GM18951 (cell line): ENCODE measurements around the gene ITGA5.

Experiments used
- POLR2A ChIP-seq: IDR thresholded peaks from 4 replicates; pipeline ENCODE4 v1.6.1; 2011; ENCODE audit warnings: mild to moderate bottlenecking; ENCODE audit not compliant: insufficient read length, insufficient read depth; ENCODE audit errors: extremely low read depth
- in situ Hi-C: fragments of 300-500 bp; cut with MboI; formaldehyde crosslinking; loops from one replicate; pipeline ENCODE4 v1.12.0; 2022; ENCODE audit warnings: low sequenced_read_pairs, mixed read lengths, inconsistent platforms; ENCODE audit not compliant: unreplicated experiment

Gene ITGA5

DNA sequence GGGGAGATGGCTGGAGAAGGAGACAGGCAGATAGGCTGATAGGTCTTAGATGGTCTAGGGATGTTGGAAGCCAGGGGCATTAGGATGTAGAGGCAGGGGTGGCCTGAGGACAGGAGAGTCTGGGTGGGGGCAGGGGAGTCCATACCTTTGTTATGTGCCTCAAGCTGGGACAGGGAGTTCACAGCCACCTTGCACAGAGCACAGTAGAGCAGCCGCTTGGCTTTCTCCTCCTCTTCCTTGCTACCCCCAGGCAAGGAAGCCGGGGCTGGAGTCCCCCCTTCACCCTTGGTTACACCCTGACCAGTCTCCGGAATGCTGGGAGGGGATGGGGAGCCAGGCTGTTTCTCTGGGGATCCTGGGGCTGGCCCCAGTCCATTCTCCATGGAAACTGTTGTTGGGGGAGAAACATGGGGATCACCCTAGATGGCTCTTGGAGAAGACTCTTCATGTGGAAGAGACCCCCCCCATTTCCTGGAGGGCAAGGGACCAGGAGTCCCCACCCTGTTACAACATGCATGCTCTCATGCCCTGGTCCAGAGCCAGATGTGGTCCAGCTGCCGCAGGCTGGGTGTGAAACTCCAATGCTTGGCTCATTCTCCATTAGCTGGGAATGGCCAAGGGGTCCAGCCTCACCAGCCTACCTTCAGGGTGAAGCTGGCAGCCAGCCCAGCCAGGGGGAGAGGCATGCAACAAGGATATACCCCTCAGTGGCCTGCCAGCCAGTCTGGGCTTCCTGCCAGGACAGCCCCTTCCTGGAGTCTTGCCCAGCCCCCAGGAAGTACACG, 47.5 kb downstream of the ITGA5 start:
- no peak for TF ChIP-seq POLR2A

DNA sequence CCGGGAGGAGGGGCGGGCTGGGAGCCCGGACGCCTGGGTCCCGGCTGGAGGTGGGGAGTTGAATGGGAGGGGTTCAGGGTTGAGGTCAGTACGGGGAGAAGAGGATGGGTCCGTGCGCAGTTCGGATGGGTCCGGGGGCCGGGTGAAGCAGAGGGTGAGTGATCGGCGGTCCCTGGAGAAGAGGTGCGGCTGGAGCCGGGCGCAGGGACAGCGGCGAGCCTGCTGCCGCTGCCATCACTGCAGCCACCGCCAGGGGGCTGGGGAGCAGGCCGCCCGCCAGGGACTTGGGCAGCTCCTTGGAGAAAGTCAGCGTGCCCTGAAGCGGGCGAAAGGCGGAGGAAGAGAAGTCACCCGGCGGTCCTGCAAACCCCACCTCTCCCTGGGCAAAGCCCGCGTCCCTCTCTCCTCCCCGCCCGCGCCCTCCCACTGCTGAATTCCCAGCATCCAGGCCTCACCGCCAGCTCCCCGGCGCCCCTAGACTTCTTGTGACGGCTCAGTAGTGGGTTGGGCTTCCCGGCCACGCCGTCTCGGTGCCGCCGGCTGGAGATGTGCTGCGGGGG, 48.8 kb downstream of the ITGA5 start:
- TF ChIP-seq POLR2A = no peak
- in situ Hi-C loops = loop anchor here (25.0 kb wide), 1 partner anchor 358 kb away; the partner anchor contains the start of genes HOXC8 and HOXC9

More for the DNA sequence above, 47.5 kb downstream of the ITGA5 start:
- in situ Hi-C loops = loop anchor here (25.0 kb wide), 1 partner anchor 359 kb away; the partner anchor contains the start of genes HOXC8 and HOXC9

DNA sequence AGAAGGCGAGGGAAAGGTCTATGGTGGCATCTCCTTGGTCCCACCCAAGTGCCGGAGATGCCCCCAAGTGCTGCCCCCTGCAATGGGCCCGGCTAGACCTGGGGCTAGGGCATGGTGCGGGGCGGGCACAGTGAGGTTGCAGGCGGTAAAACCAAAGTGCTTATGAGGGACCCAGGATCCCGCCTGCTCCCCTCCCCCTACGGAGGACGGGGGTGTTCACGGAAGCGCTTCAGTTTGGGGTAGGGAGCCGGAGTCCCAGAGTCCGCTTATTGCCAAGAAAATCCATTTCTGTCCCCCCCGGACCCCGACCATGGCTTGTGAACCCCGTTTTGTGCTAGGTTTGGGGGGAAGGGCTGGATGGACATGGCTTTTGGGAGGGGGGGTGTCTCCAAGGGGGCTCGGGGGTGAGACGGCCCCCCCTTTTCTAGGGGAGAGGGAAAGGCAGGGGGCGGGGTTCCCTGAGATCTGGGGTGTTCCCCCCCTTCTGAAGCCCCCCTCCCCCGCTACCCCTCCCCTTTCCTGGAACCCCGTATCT, 49.4 kb downstream of the ITGA5 start:
- in situ Hi-C loops = loop anchor here (10.0 to 25.0 kb wide), 2 partner anchors 135 to 357 kb away; partner anchors contain the start of genes HOXC8 and HOXC9
- TF ChIP-seq POLR2A = no peak

DNA sequence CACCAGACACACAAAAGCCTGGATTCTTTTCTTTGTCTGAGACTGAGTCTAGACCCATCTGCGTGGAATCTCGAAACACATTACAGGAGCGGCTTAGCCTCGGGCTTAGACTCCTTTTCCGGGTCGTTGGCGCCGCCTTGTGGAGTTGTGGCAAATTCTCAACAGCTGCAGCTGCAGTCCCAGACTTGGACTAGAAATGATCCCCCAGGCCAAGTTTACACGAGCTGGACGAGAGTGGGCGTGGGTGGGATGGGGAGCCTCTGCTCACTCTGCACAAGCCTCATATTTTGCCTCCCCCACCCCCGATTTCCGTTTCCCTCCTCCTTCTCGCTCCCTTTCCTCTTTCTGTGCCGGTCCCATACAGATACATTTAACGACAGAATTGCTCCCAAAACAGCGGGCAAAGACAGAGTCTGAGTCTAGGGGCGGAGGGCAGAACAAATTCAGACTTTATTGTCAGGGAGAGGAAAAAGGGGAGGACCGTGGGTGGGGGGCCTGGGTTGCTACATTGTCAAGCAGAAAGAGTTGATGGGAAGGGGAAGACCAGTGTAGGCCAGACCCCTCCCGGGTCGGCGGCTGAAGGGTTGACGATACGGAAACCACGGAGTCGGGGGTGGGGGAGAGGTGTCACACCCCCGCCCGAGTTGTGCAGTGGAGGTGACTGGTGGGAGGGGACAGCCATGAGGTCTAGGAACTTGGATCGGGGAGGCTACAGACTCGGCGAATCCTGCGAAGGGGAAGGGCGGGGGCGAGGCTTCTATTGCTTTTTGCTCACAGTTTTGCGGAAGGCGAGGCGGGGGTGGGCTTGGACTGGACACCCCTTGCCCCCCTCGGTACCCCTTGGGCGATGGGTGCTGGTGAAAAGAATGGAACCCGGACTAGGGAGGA, 50.1 kb downstream of the ITGA5 start:
- in situ Hi-C loops = loop anchor here (10.0 to 25.0 kb wide), 2 partner anchors 134 to 357 kb away; partner anchors contain the start of genes HOXC8 and HOXC9
- no peak for TF ChIP-seq POLR2A

DNA sequence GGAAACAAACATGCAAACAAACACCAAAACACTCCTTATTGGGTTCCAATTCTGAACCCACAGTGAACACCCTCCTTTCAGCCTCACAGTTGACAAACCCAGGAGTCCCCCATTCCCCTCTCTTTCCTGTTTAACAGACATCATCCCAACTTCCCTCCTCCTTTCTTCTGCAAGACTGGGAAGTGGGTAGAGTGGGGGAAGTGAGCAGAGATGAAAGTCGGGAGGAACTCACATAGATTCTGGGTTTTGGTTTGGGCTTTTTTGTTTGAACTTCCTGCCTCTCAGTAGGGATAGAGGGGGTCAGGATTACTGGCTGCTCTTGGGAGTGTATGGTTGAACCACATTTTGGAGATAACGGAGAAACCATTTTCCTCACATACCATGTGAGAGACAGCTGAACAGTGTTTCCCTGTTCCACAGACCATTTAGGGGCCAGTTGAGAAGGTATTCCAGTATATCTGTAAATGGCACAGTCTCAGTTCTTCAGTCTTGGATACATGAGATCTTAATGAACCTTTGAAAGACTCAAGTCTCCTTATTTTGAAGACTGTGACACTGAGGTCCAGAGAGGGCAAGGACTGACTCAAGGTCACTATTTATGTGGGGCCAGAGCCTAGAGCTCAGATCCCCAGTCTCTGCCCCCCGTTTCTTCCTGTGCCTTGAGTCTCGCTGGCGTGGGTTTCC, 50.9 kb downstream of the ITGA5 start:
- in situ Hi-C loops = loop anchor here (10.0 to 25.0 kb wide), 2 partner anchors 133 to 356 kb away; partner anchors contain the start of genes HOXC8 and HOXC9
- TF ChIP-seq POLR2A = no peak

DNA sequence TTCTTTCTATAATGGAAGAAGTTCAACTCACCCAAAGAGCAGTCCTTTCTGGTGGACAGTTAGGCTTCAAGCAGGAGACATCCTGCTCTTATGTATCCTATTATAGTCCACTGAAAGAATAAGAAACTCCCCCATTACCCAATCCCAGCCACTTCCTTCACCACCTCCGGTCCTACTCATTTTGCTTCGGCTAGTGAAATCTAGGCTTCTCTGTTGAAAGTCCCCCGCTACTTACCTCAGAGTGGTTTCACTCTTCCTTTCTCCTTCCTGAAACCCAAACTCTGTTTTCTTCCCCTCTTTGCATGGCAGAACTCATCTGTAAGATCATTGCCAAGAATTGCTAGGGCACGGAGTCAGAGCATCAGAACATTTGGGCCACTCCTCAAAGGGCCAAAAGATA, 54.7 kb downstream of the ITGA5 start, which contains the start of gene GPR84:
TSS of gene GPR84 (minus strand) at position 74 of the 400 bp plus-strand sequence. CDS start 635 bp downstream, outside the sequence.
- in situ Hi-C loops = loop anchor here (10.0 to 25.0 kb wide), 2 partner anchors 130 to 352 kb away; partner anchors contain the start of genes HOXC8 and HOXC9
- no peak for TF ChIP-seq POLR2A

DNA sequence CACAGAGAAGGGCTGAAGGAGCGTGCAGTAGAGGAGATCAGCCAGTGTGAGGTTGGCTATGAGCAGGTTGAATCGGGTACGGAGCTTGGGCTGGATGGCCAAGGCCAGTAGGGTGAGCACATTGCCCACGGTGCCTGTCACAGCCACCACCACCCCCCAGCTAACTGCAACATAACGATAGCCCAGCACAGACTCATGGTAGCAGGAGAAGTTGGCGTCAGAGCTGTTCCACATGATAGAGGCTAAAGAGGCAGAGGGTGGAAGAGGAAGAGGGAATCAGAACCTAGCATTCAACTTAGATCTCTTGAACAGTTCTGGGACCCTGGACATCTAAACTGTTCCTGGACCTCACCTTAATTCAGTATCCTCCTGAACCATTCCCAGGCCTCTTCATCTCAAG, 55.4 kb downstream of the ITGA5 start:
- TF ChIP-seq POLR2A = no peak
- in situ Hi-C loops = loop anchor here (10.0 to 25.0 kb wide), 2 partner anchors 129 to 351 kb away; partner anchors contain the start of genes HOXC8 and HOXC9

DNA sequence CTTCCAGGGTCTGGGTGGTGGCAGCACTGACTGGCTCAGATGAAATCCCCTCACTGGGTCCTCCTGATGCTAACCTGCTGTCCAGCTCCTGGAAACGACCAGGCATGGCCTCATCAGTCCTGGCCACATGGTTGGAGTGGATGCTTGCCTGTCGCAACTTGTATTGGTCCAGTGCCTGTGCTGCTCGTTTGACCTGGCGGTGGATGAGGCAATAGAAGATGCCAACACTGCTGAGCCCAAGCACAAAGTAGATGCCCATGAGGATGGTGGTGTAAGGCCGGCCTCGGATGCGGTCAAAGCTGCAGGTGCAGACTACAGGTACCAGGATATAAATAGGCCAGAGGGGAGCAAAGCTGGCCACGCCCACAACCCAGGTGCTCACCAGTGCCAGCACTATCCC, 56.0 kb downstream of the ITGA5 start:
- in situ Hi-C loops = loop anchor here (10.0 to 25.0 kb wide), 2 partner anchors 128 to 351 kb away; partner anchors contain the start of genes HOXC8 and HOXC9
- no peak for TF ChIP-seq POLR2A

DNA sequence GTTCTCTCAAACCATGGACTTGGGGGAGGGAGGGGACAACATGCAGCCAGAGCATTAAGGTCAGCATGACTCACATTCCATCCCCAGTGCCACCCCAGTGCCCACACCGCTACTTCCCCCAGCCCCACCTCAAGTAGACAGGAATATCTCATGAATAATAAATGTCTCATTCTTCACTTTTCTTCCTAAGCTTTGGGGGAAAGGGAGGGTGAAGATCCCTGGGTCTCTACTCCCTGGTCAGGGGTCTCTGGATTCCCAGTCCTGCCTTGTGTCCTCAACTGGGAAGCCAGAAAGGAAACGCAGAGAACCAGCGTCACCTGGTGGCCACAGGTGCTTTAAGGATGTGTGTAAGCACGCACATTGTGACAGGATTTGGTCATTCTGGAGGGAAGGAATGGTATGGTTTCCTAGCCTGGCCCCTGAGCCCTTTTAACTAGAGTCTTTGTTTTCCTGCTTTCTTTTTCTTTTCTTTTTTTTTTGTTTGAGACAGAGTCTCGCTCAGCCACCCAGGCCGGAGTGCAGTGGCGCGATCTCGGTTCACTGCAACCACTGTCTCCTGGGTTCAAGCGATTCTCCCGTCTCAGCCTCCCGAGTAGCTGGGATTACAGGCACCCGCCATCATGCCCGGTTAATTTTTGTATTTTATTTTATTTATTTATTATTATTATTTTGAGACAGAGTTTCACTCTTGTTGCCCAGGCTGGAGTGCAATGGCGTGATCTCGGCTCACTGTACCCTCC, 58.2 kb downstream of the ITGA5 start:
- in situ Hi-C loops = loop anchor here (10.0 to 25.0 kb wide), 2 partner anchors 126 to 349 kb away; partner anchors contain the start of genes HOXC8 and HOXC9
- TF ChIP-seq POLR2A = no peak

DNA sequence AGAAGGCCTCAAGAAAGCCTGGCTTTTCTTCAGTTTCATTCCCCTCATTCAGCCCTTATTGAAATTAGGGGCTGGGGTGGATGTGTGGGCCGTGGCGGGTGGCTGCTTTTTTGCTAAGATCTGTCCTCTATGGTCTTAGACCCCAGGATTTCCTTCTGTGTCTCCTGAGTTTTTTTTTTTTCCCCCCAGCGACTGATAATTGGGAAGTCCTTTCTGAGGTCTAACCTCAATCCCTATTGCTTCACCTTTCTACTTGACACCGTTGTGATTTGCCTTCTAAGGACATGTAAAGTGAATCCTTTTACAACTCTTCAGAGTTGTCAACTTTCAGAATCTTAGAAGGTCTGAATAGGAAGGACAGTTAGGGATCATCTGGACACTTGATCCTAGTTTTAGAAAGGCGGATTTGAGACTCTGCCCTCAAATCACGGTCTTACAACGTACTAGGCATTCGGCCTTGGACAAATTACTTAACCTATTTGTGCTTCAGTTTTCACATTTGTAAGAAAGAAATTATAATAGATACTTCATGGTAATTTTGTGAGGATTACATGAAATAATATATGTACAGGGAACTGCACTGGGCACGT, 59.2 kb downstream of the ITGA5 start:
- in situ Hi-C loops = loop anchor here (10.0 to 25.0 kb wide), 2 partner anchors 125 to 348 kb away; partner anchors contain the start of genes HOXC8 and HOXC9
- TF ChIP-seq POLR2A = no peak
